Heart left ventricle (tissue), 16 donors: Measurements from ENCODE around the gene EDDM3A. TPM values are rescaled to one million over a fixed set of nuclear protein-coding genes. Genes with fewer than 3 reads are reported as not detected.
A peak's percentile ranks its signal among the peaks of the same experiment; 100 is the strongest.
"Not testable (repeated sequence)": the region's sequence is repeated elsewhere in the genome, so short reads cannot be mapped to it uniquely, and the experiment has no call there.

Experiments used
- ATAC-seq, 4 donors: fragments of 200-7000 bp; cut with Tn5 transposase; one replicate each; pipeline ENCODE4 v1.9.1; 2020 to 2022; ENCODE audit warnings: moderate library complexity in 4 of 4, mild to moderate bottlenecking in 3 of 4, moderate number of reproducible peaks in 1 of 4
- DNase-seq, 5 donors: peaks; one replicate each; pipeline ENCODE4 v3.0.0-alpha.2; 2020
- H3K27ac ChIP-seq, 12 donors: fragments of 200-600 bp; sonication (generic) in 4 of 12; one replicate each; pipeline versions ENCODE4 v1.5.0 to v1.8.0; 2016 to 2022; ENCODE audit warnings: mild to moderate bottlenecking in 2 of 12
- H3K27me3 ChIP-seq, 9 donors: fragments of 200-600 bp; sonication (generic) in 2 of 9; one replicate each; pipeline versions ENCODE4 v1.5.1 to v1.8.0; 2016 to 2022; ENCODE audit warnings: mild to moderate bottlenecking in 3 of 9
- H3K36me3 ChIP-seq, 9 donors: fragments of 200-600 bp; sonication (generic) in 2 of 9; one replicate each; pipeline versions ENCODE4 v1.5.0 to v1.8.0; 2018 to 2022; ENCODE audit warnings: mild to moderate bottlenecking in 2 of 9
- H3K4me1 ChIP-seq, 12 donors: fragments of 200-600 bp; sonication (generic) in 4 of 12; one replicate each; pipeline versions ENCODE4 v1.5.0 to v1.8.0; 2016 to 2022; ENCODE audit warnings: mild to moderate bottlenecking in 3 of 12
- H3K4me3 ChIP-seq, 12 donors: fragments of 200-600 bp; sonication (generic) in 4 of 12; one replicate each; pipeline versions ENCODE4 v1.5.0 to v1.8.0; 2017 to 2022; ENCODE audit warnings: mild to moderate bottlenecking in 9 of 12, moderate library complexity in 4 of 12
- H3K9me3 ChIP-seq, 12 donors: fragments of 200-600 bp; sonication (generic) in 4 of 12; one replicate each; pipeline versions ENCODE4 v1.5.0 to v1.8.0; 2016 to 2022; ENCODE audit warnings: mild to moderate bottlenecking in 1 of 12
- POLR2A ChIP-seq, 2 donors: fragments of 450-650 bp; IDR thresholded peaks; one replicate each; pipeline ENCODE4 v1.6.1; 2017; ENCODE audit warnings: antibody characterized with exemption in 2 of 2, mild to moderate bottlenecking in 2 of 2, moderate library complexity in 2 of 2
- WGBS, 4 donors: extraction: QIAGEN DNeasy Blood & Tissue Kit in 2 of 4; methylation state at CpG; one replicate each; pipeline versions ENCODE4 v1.1.5 to v1.1.7; 2013 to 2018; 5-methylcytosine and 5-hydroxymethylcytosine counted together
- intact Hi-C, 10 donors: fragments of 100-400 bp; cut with DNase I; formaldehyde crosslinking; loops; one replicate each; pipeline versions ENCODE4 v1.11.1 to v1.14.2; 2022
- polyA plus RNA-seq, 2 donors: library from polyadenylated mRNA; stranded (reverse); fragments of 200-250 nt; gene quantifications; one replicate each; pipeline ENCODE4 v1.2.3, GENCODE V29; 2013
- total RNA-seq, 9 donors: library from RNA; depleted of rRNA in 2 of 9; stranded (reverse); fragments of >200 nt in 2 of 9; fragmentation: NEBNext Ultra II Directional in 3 of 9; extraction: Animal tissue kit (Norgen Biotek cat#: 25700) in 3 of 9; gene quantifications; one replicate each; pipeline versions ENCODE4 v1.1.0 to v1.2.4, GENCODE V29; 2016 to 2023
- TF ChIP-seq, protein P1 (sequence below), 12 donors: fragments of 200-600 bp; sonication (generic) in 4 of 12; IDR thresholded peaks; one replicate each; pipeline versions ENCODE4 v1.5.0 to v1.8.0; 2018 to 2022; ENCODE audit warnings: antibody characterized with exemption in 12 of 12, mild to moderate bottlenecking in 5 of 12
- donor health status: ischemic (EF 13 %, LVEDD 7.1; RV severe dilation, severe dysfunction).
- donor health status: healthy with polysubstance abuse.
- donor health status: DM: no; HTN: yes; CAD: no.
- donor health status: DM: no; HTN: no; CAD: no.
- donor health status: ischemic (EF 25% LVEDD 6.9; RV normal size, moderate dysfunction).
- donor health status: ischemic (EF 25% LVEDD 5.7; RV mildly dilated, moderate dysfunction).
- donor health status: healthy.
- donor health status: DM: yes; HTN: yes; CAD: no.
- donor health status: ischemic (EF 35%, LVEDD 5.7; RV mildly dilated, moderate dysfunction).
- donor health status: nonischemic (EF 11% LVEDD 7.7; RV severe dilation, severe dysfunction).
- donor health status: DM: yes; HTN: yes; CAD: no.
- donor health status: PGD.
- donor health status: ischemic (EF 29% LVEDD 5.4; RV normal size, mild dysfunction).
- donor health status: nonischemic (EF 23%, LVEDD 6.1; RV moderate dilation, normal function).

Gene EDDM3A
- total and polyA plus RNA-seq, 11 donors = not detected

DNA sequence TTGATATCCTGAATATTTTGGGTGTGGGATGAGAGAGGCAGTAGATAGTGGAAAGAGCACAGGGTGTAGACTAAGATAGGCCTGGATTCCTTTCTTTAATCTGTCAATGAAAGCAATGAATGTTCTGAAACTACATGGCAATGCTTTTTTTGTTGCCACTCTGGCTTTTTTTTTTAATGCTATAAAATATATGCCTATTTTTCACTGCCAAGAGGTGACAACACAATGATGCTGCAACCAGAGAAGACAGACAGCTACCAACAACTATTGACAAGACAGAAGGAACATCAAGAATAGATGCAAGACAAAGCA lies 47.7 kb upstream of the EDDM3A start:
- Histone ChIP-seq H3K36me3 (peaks cover 0 to 51% (median 4%) of the 10 kb centered on the region in 9 donors), H3K27me3 (no peaks in the 10 kb centered on the region), H3K9me3 (no peaks in the 10 kb centered on the region), H3K27ac (no peak overlapping the region), H3K4me3 (no peak overlapping the region), H3K4me1 (peaks cover 0 to 9% (median 0%) of the 10 kb centered on the region in 12 donors)
- TF ChIP-seq, protein P1, sequence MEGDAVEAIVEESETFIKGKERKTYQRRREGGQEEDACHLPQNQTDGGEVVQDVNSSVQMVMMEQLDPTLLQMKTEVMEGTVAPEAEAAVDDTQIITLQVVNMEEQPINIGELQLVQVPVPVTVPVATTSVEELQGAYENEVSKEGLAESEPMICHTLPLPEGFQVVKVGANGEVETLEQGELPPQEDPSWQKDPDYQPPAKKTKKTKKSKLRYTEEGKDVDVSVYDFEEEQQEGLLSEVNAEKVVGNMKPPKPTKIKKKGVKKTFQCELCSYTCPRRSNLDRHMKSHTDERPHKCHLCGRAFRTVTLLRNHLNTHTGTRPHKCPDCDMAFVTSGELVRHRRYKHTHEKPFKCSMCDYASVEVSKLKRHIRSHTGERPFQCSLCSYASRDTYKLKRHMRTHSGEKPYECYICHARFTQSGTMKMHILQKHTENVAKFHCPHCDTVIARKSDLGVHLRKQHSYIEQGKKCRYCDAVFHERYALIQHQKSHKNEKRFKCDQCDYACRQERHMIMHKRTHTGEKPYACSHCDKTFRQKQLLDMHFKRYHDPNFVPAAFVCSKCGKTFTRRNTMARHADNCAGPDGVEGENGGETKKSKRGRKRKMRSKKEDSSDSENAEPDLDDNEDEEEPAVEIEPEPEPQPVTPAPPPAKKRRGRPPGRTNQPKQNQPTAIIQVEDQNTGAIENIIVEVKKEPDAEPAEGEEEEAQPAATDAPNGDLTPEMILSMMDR (IDR thresholded peaks at IDR 0.05) = peak in 1 of 12 donors; percentile 2
- TF ChIP-seq POLR2A (IDR thresholded peaks at IDR 0.05) = no peak
- intact Hi-C loops = loop anchor here (2.0 to 10.0 kb wide), 11 partner anchors 59 to 407 kb away; partner anchors contain the start of genes RNASE1 (in 1 of the 10), RNASE7 (in 1 of the 10) and TMEM253 (in 1 of the 10)
- ATAC-seq = no peak
- DNase-seq = no peak

- DNase-seq (no peak), ATAC-seq (no peak)
- 85 to 95% (median 90%) methylated on average over 5 of the region's 5 CpGs for WGBS, 4 donors
- intact Hi-C loops = loop anchor here (2.0 to 10.0 kb wide), 11 partner anchors 58 to 406 kb away; partner anchors contain the start of genes RNASE1 (in 1 of the 10), RNASE7 (in 1 of the 10) and TMEM253 (in 1 of the 10)
- Histone ChIP-seq H3K27me3 (no peaks in the 10 kb centered on the region), H3K36me3 (peaks cover 0 to 41% (median under 1%) of the 10 kb centered on the region in 9 donors), H3K4me3 (no peak overlapping the region), H3K27ac (no peak overlapping the region), H3K4me1 (peaks cover 0 to 9% (median 0%) of the 10 kb centered on the region in 12 donors), H3K9me3 (no peaks in the 10 kb centered on the region)
- TF ChIP-seq, protein P1 (IDR thresholded peaks at IDR 0.05) = no peak
- TF ChIP-seq POLR2A (IDR thresholded peaks at IDR 0.05) = no peak
These were observed 46.8 kb upstream of the EDDM3A start for GRCh38 chr14:20698934-20699333.

DNA sequence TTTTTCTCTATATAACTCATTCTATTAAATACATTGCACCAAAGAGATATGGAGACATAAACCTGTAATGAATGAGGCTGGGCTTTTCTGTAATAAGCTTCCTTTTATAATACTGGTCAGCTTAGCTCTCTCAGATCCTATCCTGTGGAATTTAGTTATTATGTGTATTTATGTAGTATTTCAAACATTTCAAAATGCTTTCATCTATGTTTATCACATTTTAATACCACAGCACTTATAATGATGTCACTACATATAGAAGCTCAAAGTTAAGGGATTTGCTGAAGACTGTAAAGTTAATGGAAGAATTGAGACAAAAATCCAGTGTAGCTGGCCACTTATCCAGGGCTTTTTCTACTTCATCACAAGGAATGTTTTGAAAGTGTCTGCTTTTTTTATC lies 45.8 kb upstream of the EDDM3A start:
- no peak overlapping the region for H3K4me3 ChIP-seq
- H3K9me3 ChIP-seq = no peaks in the 10 kb centered on the region
- no peak for ATAC-seq
- no peak for TF ChIP-seq POLR2A (IDR thresholded peaks at IDR 0.05)
- TF ChIP-seq, protein P1 (IDR thresholded peaks at IDR 0.05) = no peak
- H3K27ac ChIP-seq = no peak overlapping the region
- peaks cover 0 to 9% (median 0%) of the 10 kb centered on the region in 12 donors for H3K4me1 ChIP-seq
- intact Hi-C loops = loop anchor here (2.0 to 10.0 kb wide), 11 partner anchors 57 to 405 kb away; partner anchors contain the start of genes RNASE1 (in 1 of the 10), RNASE7 (in 1 of the 10) and TMEM253 (in 1 of the 10)
- no peak for DNase-seq
- peaks cover 0 to 34% (median 0%) of the 10 kb centered on the region in 9 donors for H3K36me3 ChIP-seq
- H3K27me3 ChIP-seq = no peaks in the 10 kb centered on the region

DNA sequence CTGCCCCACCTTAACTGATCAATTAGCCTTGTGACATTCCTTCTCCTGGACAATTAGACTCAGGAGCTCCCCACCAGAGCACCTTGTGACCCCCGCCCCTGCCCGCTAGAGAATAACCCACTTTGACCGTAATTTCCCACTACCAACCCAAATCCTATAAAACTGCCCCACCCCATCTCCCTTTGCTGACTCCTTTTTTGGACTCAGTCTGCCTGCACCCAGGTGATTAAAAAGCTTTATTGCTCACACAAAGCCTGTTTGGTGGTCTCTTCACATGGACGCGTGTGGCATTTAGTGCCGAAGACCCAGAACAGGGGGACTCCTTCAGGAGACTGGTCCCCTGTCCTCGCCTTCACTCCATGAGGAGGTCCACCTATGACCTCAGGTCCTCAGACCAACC lies 44.7 kb upstream of the EDDM3A start:
- not testable (repeated sequence) for H3K9me3 ChIP-seq, H3K27ac ChIP-seq, H3K4me1 ChIP-seq, H3K4me3 ChIP-seq, ATAC-seq, DNase-seq, H3K27me3 ChIP-seq
- intact Hi-C loops = loop anchor here in 3 of 10 donors (5.0 to 10.0 kb wide), 3 partner anchors 171 to 274 kb away; no protein-coding TSS in a partner anchor
- 92 to 99% (median 97%) methylated on average over 7 of the region's 7 CpGs for WGBS, 4 donors
- H3K36me3 ChIP-seq = peaks cover 0 to 24% (median 0%) of the 10 kb centered on the region in 9 donors
